OCI-LY7 (cell line): ENCODE data around the gene TK2. TPM values are rescaled to one million over a fixed set of nuclear protein-coding genes. Genes with fewer than 3 reads are reported as not detected.

Source experiments
- BruUV-seq: library from RNA; stranded (reverse); fragments of 400-500 nt; replicated peaks from 2 replicates; lab custom pipeline; 2021; lab: Mats Ljungman, UMichigan
- CTCF ChIA-PET: fragments of 300-600 bp; sonication (Branson Sonifier 250); formaldehyde crosslinking; loops from one replicate; lab custom pipeline; 2022; ENCODE audit warnings: antibody characterized with exemption; ENCODE audit not compliant: unreplicated experiment; lab: Charles Lee
- POLR2A ChIA-PET: fragments of 300-600 bp; sonication (Branson Sonifier 250); formaldehyde crosslinking; loops from one replicate; lab custom pipeline; 2022; ENCODE audit warnings: antibody characterized with exemption; lab: Charles Lee
- DNase-seq: peaks from one replicate; pipeline ENCODE4 v3.0.0-alpha.2; 2015; ENCODE audit warnings: low spot score
- H2AFZ ChIP-seq: fragments of 200-600 bp; sonication (generic), shearing (Covaris generic); 2 replicates; pipeline ENCODE4 v1.6.1; 2014; ENCODE audit warnings: mild to moderate bottlenecking, antibody characterized with exemption, low read length, moderate library complexity
- H3K27ac ChIP-seq: fragments of 200-600 bp; sonication (generic); 2 replicates; pipeline ENCODE4 v1.5.1; 2014; ENCODE audit warnings: mixed run types, low read depth, mild to moderate bottlenecking, moderate library complexity, low read length, inconsistent platforms; ENCODE audit not compliant: poor library complexity, severe bottlenecking
- H3K36me3 ChIP-seq: fragments of 200-600 bp; sonication (generic); 2 replicates; pipeline ENCODE4 v1.6.1; 2014; ENCODE audit warnings: mild to moderate bottlenecking, antibody characterized with exemption, low read length, moderate library complexity, mixed read lengths; ENCODE audit not compliant: insufficient read depth
- H3K4me1 ChIP-seq: fragments of 200-600 bp; sonication (generic); 2 replicates; pipeline ENCODE4 v1.5.1; 2014; ENCODE audit warnings: mild to moderate bottlenecking, low read length; ENCODE audit not compliant: insufficient read depth, poor library complexity, severe bottlenecking
- H3K4me2 ChIP-seq: fragments of 200-600 bp; sonication (generic); 2 replicates; pipeline ENCODE4 v1.6.1; 2014; ENCODE audit warnings: mild to moderate bottlenecking, low read length
- H3K4me3 ChIP-seq: fragments of 200-600 bp; sonication (generic); 2 replicates; pipeline ENCODE4 v1.5.1; 2014; ENCODE audit warnings: mild to moderate bottlenecking, low read depth, low read length; ENCODE audit not compliant: poor library complexity, severe bottlenecking
- H3K79me2 ChIP-seq: fragments of 200-600 bp; sonication (generic); 2 replicates; pipeline ENCODE4 v1.6.1; 2016; ENCODE audit warnings: low read depth, mild to moderate bottlenecking, low read length, moderate library complexity, mixed read lengths; ENCODE audit not compliant: insufficient read depth
- H3K9me2 ChIP-seq: fragments of 200-600 bp; sonication (generic); 2 replicates; pipeline ENCODE4 v1.6.1; 2016; ENCODE audit warnings: mild to moderate bottlenecking, low read length, mixed read lengths; ENCODE audit not compliant: insufficient read depth
- H3K9me3 ChIP-seq: fragments of 200-600 bp; sonication (generic); 2 replicates; pipeline ENCODE4 v1.6.1; 2014; ENCODE audit warnings: mild to moderate bottlenecking, mixed run types, low read length, mixed read lengths
- H4K20me1 ChIP-seq: fragments of 200-600 bp; sonication (generic); 2 replicates; pipeline ENCODE4 v1.6.1; 2014; ENCODE audit warnings: mild to moderate bottlenecking, antibody characterized with exemption, low read length, moderate library complexity, mixed read lengths; ENCODE audit not compliant: insufficient read depth
- EZH2phosphoT487 ChIP-seq: fragments of 200-600 bp; sonication (generic); IDR thresholded peaks from 2 replicates; pipeline ENCODE4 v1.6.1; 2018; ENCODE audit warnings: low read depth, borderline replicate concordance, mild to moderate bottlenecking, mixed run types, antibody characterized with exemption, low read length, moderate library complexity, mixed read lengths
- intact Hi-C: fragments of 100-400 bp; cut with micrococcal nuclease; formaldehyde crosslinking; loops from one replicate; pipeline ENCODE4 v1.10.0; 2022; ENCODE audit not compliant: unreplicated experiment
- total RNA-seq, 2 experiments: library from RNA; depleted of rRNA in 1 of 2; stranded (reverse); fragments of >200 nt in 1 of 2; shearing (Covaris generic) in 1 of 2; gene quantifications; 2 replicates each; pipeline ENCODE4 v1.2.3, GENCODE V29; 2014 to 2022
- TF ChIP-seq, protein P1 (sequence below): fragments of 200-600 bp; sonication (generic); conservative IDR thresholded peaks from 2 replicates; pipeline ENCODE4 v1.5.1; 2014; ENCODE audit warnings: mild to moderate bottlenecking, antibody characterized with exemption, low read length, moderate library complexity, mixed read lengths

The TK2 gene
- total RNA-seq, 2 experiments from 2014 or later, result 0.06 to 1.9 TPM

DNA sequence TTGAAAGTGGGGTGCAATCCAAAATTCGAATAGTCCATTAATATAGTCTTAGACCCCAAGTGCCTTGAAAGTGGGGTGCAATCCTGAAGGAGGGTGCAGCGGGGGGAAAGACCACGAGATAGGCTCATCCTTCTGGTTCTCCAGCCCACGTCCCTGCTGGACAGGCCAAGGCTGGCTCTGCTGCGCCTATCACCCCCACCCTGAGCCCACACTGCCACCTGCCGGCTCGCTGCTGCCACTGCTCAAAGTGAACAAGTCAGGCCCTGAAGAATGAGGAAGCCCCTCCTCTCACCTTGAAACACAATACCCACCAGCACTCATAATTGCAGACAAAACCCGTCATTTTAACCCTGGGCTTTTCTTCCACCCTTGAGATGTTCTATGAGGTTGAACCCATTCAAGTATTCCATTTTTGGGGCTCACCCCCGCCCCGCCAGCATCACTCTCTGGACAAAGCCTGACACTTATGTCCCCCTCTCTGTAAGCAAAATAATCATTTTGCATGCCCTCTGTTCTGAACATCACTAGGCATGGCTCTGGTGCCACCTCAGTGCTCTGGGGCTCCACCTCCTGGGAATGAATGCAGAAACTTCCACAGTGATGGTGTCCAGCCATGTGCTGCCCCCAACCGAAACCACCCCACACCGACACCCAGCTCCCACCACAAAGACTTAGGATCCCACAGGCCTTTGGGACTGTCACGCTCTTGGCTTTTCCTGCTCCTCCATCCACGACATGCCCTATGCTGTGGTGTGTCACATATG, 66.1 kb downstream of the TK2 start:
- ChIA-PET CTCF (interaction anchor here (0.6 kb wide), 1 partner anchor 78 kb away, joined by 3 read pairs; no protein-coding TSS in a partner anchor), POLR2A (no interaction called here)
- Histone ChIP-seq H3K9me2 (no peaks in the 10 kb centered on the region), H3K79me2 (no peaks in the 10 kb centered on the region), H3K4me2 (no peak overlapping the region), H3K27ac (no peak overlapping the region), H2AFZ (no peak overlapping the region), H3K4me1 (peaks cover 6% of the 10 kb centered on the region), H3K9me3 (no peaks in the 10 kb centered on the region), H3K36me3 (no peaks in the 10 kb centered on the region), H4K20me1 (no peaks in the 10 kb centered on the region), H3K4me3 (no peak overlapping the region)
- TF ChIP-seq, protein P1, sequence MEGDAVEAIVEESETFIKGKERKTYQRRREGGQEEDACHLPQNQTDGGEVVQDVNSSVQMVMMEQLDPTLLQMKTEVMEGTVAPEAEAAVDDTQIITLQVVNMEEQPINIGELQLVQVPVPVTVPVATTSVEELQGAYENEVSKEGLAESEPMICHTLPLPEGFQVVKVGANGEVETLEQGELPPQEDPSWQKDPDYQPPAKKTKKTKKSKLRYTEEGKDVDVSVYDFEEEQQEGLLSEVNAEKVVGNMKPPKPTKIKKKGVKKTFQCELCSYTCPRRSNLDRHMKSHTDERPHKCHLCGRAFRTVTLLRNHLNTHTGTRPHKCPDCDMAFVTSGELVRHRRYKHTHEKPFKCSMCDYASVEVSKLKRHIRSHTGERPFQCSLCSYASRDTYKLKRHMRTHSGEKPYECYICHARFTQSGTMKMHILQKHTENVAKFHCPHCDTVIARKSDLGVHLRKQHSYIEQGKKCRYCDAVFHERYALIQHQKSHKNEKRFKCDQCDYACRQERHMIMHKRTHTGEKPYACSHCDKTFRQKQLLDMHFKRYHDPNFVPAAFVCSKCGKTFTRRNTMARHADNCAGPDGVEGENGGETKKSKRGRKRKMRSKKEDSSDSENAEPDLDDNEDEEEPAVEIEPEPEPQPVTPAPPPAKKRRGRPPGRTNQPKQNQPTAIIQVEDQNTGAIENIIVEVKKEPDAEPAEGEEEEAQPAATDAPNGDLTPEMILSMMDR, result peak; percentile 99
- no peak for TF ChIP-seq EZH2phosphoT487
- intact Hi-C loops, result loop anchor here (1.0 kb wide), 3 partner anchors 32 to 105 kb away; no protein-coding TSS in a partner anchor
- BruUV-seq, result no TSS peak
- DNase-seq, result peak; percentile 77

DNA sequence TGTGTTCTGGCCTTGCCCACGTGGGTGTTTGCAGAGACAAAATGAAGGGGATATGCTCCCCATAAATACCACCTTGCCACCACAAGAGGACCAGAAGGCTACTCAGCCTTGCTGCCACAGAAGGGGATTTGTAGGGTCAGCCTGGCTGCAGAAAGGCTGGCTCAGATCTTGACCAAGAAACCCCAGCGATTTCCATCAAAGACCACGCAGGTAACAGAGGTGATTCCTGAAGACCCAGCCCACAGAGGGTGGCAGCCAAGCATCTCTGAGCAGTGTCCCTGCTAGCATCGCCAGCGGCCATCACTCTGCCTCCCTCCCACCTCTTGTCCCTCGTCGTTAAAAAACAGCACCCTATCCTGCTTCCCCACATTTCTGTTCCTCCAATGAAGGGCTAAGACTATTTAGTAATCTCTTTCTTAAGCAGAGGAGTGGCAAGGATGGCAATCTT, 68.0 kb downstream of the TK2 start:
- DNase-seq, result no peak
- Histone ChIP-seq H3K9me3 (no peaks in the 10 kb centered on the region), H3K4me2 (no peak overlapping the region), H3K79me2 (no peaks in the 10 kb centered on the region), H4K20me1 (no peaks in the 10 kb centered on the region), H3K4me3 (no peak overlapping the region), H3K4me1 (peaks cover 20% of the 10 kb centered on the region), H3K36me3 (no peaks in the 10 kb centered on the region), H3K27ac (no peak overlapping the region), H2AFZ (no peak overlapping the region), H3K9me2 (no peaks in the 10 kb centered on the region)
- ChIA-PET CTCF (no interaction called here), POLR2A (no interaction called here)
- no peak for TF ChIP-seq EZH2phosphoT487
- TF ChIP-seq, protein P1, result no peak
- no TSS peak for BruUV-seq
- intact Hi-C loops, result no loop called here
